K562 (cell line): Measurements from ENCODE around the gene GOLGA6L9. TPM values are rescaled to one million over a fixed set of nuclear protein-coding genes. Genes with fewer than 3 reads are reported as not detected.
A peak's percentile ranks its signal among the peaks of the same experiment; 100 is the strongest.
"Not testable (repeated sequence)": the region's sequence is repeated elsewhere in the genome, so short reads cannot be mapped to it uniquely, and the experiment has no call there.

Experiments used
- ATAC-seq: fragments of 200-7000 bp; cut with Tn5 transposase; 3 replicates; pipeline ENCODE4 v1.9.1; 2020; ENCODE audit warnings: moderate library complexity
- BruUV-seq: library from RNA; stranded (reverse); fragments of 400-500 nt; replicated peaks from 2 replicates; lab custom pipeline; 2021; lab: Mats Ljungman, UMichigan
- CTCF ChIA-PET: fragments of 300-600 bp; formaldehyde crosslinking; extraction: SDS; loops from one replicate; lab custom pipeline; 2021; ENCODE audit warnings: low intra/inter-chr PET ratio; lab: Yijun Ruan, JAX
- POLR2A ChIA-PET: fragments of 300-600, 350-650 bp; sonication (Branson Sonifier 250); formaldehyde crosslinking; extraction: SDS; loops from one replicate; lab custom pipeline; 2021; ENCODE audit warnings: antibody characterized with exemption, inconsistent platforms; lab: Yijun Ruan, JAX
- DNase-seq, 4 experiments: peaks; one replicate each; pipeline versions ENCODE4 v3.0.0 to v3.0.0-alpha.2; 2011 to 2018; ENCODE audit warnings: low spot score in 3 of 4, mixed read lengths in 3 of 4; ENCODE audit errors: extremely low read depth in 1 of 4
- FAIRE-seq: peaks from 2 replicates; lab custom pipeline; 2011; peaks lifted over from hg19 to GRCh38; lab: Jason Lieb, UNC
- H2AFZ ChIP-seq: 2 replicates; pipeline ENCODE4 v1.6.0; 2011; ENCODE audit warnings: low read depth, low read length, control low read depth, inconsistent platforms
- H3K27ac ChIP-seq: fragments of 200-600 bp; 3 replicates; pipeline ENCODE4 v1.8.0; 2011; ENCODE audit warnings: low read depth, mild to moderate bottlenecking, control low read depth, inconsistent platforms, low read length, moderate library complexity, mixed read lengths; ENCODE audit errors: extremely low read depth
- H3K27me3 ChIP-seq, 2 experiments: fragments of 300-600 bp in 1 of 2; 2 replicates in 1 of 2; 3 replicates in 1 of 2; pipeline versions ENCODE4 v1.6.0 to v1.8.0; 2011; ENCODE audit warnings: inconsistent platforms in 2 of 2, low read length in 2 of 2, mild to moderate bottlenecking in 1 of 2, mixed read lengths in 1 of 2, moderate library complexity in 1 of 2; ENCODE audit not compliant: control insufficient read depth in 2 of 2, insufficient read depth in 2 of 2
- H3K36me3 ChIP-seq: fragments of 300-600 bp; 3 replicates; pipeline ENCODE4 v1.8.0; 2011; ENCODE audit warnings: mild to moderate bottlenecking, low read length, inconsistent platforms; ENCODE audit not compliant: control insufficient read depth, insufficient read depth
- H3K4me1 ChIP-seq, 2 experiments: fragments of 200-600 bp in 1 of 2; replicated peaks in 1 of 2; 2 replicates in 1 of 2; 3 replicates in 1 of 2; pipeline versions ENCODE4 v1.5.1 to v1.8.0; 2011; ENCODE audit warnings: inconsistent platforms in 2 of 2, low read length in 2 of 2, mild to moderate bottlenecking in 1 of 2, mixed read lengths in 1 of 2, moderate library complexity in 1 of 2; ENCODE audit not compliant: control insufficient read depth in 2 of 2, insufficient read depth in 2 of 2
- H3K4me2 ChIP-seq: 2 replicates; pipeline ENCODE4 v1.6.1; 2011; ENCODE audit warnings: low read length, control low read depth, inconsistent platforms, mixed read lengths; ENCODE audit not compliant: insufficient read depth
- H3K4me3 ChIP-seq: fragments of 200-600 bp; sonication (generic), shearing (Covaris generic); 2 replicates; pipeline ENCODE4 v1.5.1; 2016; ENCODE audit warnings: control low read depth, inconsistent platforms
- H3K79me2 ChIP-seq: fragments of 200-600 bp; 3 replicates; pipeline ENCODE4 v1.8.0; 2011; ENCODE audit warnings: low read length, inconsistent platforms; ENCODE audit not compliant: control insufficient read depth, insufficient read depth
- H3K9ac ChIP-seq, 2 experiments: 2 replicates each; pipeline versions ENCODE4 v1.6.0 to v1.6.1; 2011; ENCODE audit warnings: low read depth in 2 of 2, low read length in 2 of 2, control low read depth in 1 of 2, inconsistent platforms in 1 of 2, mild to moderate bottlenecking in 1 of 2, mixed read lengths in 1 of 2; ENCODE audit not compliant: insufficient read depth in 1 of 2
- H3K9me1 ChIP-seq: one replicate; pipeline ENCODE4 v1.6.0; 2011; ENCODE audit warnings: inconsistent platforms, mild to moderate bottlenecking, low read length, moderate library complexity; ENCODE audit not compliant: control insufficient read depth, insufficient read depth
- H3K9me3 ChIP-seq: replicated peaks from 2 replicates; pipeline ENCODE4 v1.5.1; 2011; ENCODE audit warnings: low read depth, low read length, inconsistent platforms; ENCODE audit not compliant: control insufficient read depth, insufficient read depth
- H4K20me1 ChIP-seq: replicated peaks from 2 replicates; pipeline ENCODE4 v1.6.1; 2011; ENCODE audit warnings: low read length, inconsistent platforms, mixed read lengths; ENCODE audit not compliant: control insufficient read depth, insufficient read depth
- L3MBTL2 ChIP-seq: fragments of 450-650 bp; IDR thresholded peaks from 2 replicates; pipeline ENCODE4 v1.6.1; 2016; ENCODE audit warnings: mild to moderate bottlenecking, moderate library complexity
- WGBS: fragments of 100-300 bp; shearing (Covaris generic); methylation state at CpG from one replicate; pipeline ENCODE4 v1.1.6; 2016; ENCODE audit warnings: low coverage, mixed read lengths; ENCODE audit not compliant: insufficient coverage; ENCODE audit errors: missing lambda C conversion rate; 5-methylcytosine and 5-hydroxymethylcytosine counted together
- in situ Hi-C: fragments of 300-500 bp; cut with MboI; formaldehyde crosslinking; loops from 4 replicates; pipeline ENCODE4 v1.15.0; 2018; ENCODE audit warnings: inconsistent platforms, mixed read lengths
- intact Hi-C: fragments of 100-400 bp; cut with micrococcal nuclease; formaldehyde crosslinking; loops from 2 replicates; pipeline ENCODE4 v1.14.2; 2022
- polyA plus RNA-seq, 8 experiments: library from polyadenylated mRNA; depleted of rRNA in 4 of 8; stranded (reverse) in 5 of 8; unstranded in 3 of 8; fragments of >200 nt; fragmentation: Nextera tagmentation in 2 of 8; fragmentation: Illumina TruSeq in 1 of 8; extraction: Ambion mirVana in 2 of 8; extraction: Trizol in 1 of 8; gene quantifications; 2 replicates each; pipeline versions ENCODE4 v1.2.1 to v1.2.3, GENCODE V29; 2011 to 2014; ENCODE audit warnings: inconsistent platforms in 1 of 8, missing spikeins in 1 of 8
- total RNA-seq, 7 experiments: library from RNA; depleted of rRNA in 6 of 7; stranded (reverse); fragments of >200 nt in 6 of 7; fragmentation: Illumina TruSeq in 2 of 7; extraction: Trizol in 2 of 7; gene quantifications; 2 replicates each; pipeline versions ENCODE4 v1.2.1 to v1.2.3, GENCODE V29; 2011 to 2021; ENCODE audit warnings: low replicate concordance in 1 of 7
- TF ChIP-seq, protein P1 (sequence below): fragments of 450-650 bp; IDR thresholded peaks from 2 replicates; pipeline ENCODE4 v1.6.1; 2016; ENCODE audit warnings: mild to moderate bottlenecking, moderate library complexity
- TF ChIP-seq, protein P2 (sequence below), 2 experiments: fragments of 450-650 bp; conservative IDR thresholded peaks; 2 replicates each; pipeline ENCODE4 v1.6.1; 2017; ENCODE audit warnings: mild to moderate bottlenecking in 2 of 2, moderate library complexity in 2 of 2

GOLGA6L9 gene
- total and polyA plus RNA-seq, 9 of the 15 experiments (the other 6 are each of a cell fraction or from before 2014, with no cell fraction given) = 1.1 to 11.4 (median 5.8) TPM

DNA sequence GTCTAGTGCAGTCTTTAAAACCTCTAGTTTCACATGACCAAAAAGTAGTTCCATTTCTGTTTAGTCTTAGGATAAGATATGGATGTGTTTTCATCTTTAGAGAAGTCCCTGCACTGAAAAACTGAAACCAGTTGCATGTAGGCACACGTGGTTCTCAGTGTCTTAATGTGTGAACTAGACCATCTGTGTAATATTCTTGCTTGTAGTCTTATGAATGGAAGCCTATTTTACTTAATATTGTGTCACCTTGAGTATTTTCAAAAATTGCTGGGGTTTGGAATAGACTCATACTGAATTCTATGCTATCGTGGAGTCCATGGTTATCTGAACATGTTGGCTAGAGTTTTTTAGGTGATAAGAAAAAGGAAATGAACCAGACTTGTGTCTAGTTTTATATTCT is 23.4 kb upstream of the GOLGA6L9 start:
- Histone ChIP-seq H3K27ac (peak overlapping the region; percentile 49; the same call in 1 of the 3 replicates), H3K36me3 (peaks cover 17% of the 10 kb centered on the region; the same call in 2 of the 3 replicates), H3K4me2 (peak overlapping the region; percentile 15; the same call in 1 of the 2 replicates), H3K9ac (peak overlapping the region in 1 of 2 experiments; percentile 2; a peak in 1 of 4 replicates)
- H3K4me1 ChIP-seq, H2AFZ ChIP-seq, BruUV-seq, H3K4me3 ChIP-seq, FAIRE-seq, in situ Hi-C loops, H3K27me3 ChIP-seq, DNase-seq, H3K9me1 ChIP-seq, POLR2A ChIA-PET, H4K20me1 ChIP-seq, intact Hi-C loops, H3K79me2 ChIP-seq, H3K9me3 ChIP-seq: not testable (repeated sequence)
- TF ChIP-seq L3MBTL2 = 0 out of 2 replicates have a peak, but pooled peaks have one; percentile 38
- TF ChIP-seq, protein P1, sequence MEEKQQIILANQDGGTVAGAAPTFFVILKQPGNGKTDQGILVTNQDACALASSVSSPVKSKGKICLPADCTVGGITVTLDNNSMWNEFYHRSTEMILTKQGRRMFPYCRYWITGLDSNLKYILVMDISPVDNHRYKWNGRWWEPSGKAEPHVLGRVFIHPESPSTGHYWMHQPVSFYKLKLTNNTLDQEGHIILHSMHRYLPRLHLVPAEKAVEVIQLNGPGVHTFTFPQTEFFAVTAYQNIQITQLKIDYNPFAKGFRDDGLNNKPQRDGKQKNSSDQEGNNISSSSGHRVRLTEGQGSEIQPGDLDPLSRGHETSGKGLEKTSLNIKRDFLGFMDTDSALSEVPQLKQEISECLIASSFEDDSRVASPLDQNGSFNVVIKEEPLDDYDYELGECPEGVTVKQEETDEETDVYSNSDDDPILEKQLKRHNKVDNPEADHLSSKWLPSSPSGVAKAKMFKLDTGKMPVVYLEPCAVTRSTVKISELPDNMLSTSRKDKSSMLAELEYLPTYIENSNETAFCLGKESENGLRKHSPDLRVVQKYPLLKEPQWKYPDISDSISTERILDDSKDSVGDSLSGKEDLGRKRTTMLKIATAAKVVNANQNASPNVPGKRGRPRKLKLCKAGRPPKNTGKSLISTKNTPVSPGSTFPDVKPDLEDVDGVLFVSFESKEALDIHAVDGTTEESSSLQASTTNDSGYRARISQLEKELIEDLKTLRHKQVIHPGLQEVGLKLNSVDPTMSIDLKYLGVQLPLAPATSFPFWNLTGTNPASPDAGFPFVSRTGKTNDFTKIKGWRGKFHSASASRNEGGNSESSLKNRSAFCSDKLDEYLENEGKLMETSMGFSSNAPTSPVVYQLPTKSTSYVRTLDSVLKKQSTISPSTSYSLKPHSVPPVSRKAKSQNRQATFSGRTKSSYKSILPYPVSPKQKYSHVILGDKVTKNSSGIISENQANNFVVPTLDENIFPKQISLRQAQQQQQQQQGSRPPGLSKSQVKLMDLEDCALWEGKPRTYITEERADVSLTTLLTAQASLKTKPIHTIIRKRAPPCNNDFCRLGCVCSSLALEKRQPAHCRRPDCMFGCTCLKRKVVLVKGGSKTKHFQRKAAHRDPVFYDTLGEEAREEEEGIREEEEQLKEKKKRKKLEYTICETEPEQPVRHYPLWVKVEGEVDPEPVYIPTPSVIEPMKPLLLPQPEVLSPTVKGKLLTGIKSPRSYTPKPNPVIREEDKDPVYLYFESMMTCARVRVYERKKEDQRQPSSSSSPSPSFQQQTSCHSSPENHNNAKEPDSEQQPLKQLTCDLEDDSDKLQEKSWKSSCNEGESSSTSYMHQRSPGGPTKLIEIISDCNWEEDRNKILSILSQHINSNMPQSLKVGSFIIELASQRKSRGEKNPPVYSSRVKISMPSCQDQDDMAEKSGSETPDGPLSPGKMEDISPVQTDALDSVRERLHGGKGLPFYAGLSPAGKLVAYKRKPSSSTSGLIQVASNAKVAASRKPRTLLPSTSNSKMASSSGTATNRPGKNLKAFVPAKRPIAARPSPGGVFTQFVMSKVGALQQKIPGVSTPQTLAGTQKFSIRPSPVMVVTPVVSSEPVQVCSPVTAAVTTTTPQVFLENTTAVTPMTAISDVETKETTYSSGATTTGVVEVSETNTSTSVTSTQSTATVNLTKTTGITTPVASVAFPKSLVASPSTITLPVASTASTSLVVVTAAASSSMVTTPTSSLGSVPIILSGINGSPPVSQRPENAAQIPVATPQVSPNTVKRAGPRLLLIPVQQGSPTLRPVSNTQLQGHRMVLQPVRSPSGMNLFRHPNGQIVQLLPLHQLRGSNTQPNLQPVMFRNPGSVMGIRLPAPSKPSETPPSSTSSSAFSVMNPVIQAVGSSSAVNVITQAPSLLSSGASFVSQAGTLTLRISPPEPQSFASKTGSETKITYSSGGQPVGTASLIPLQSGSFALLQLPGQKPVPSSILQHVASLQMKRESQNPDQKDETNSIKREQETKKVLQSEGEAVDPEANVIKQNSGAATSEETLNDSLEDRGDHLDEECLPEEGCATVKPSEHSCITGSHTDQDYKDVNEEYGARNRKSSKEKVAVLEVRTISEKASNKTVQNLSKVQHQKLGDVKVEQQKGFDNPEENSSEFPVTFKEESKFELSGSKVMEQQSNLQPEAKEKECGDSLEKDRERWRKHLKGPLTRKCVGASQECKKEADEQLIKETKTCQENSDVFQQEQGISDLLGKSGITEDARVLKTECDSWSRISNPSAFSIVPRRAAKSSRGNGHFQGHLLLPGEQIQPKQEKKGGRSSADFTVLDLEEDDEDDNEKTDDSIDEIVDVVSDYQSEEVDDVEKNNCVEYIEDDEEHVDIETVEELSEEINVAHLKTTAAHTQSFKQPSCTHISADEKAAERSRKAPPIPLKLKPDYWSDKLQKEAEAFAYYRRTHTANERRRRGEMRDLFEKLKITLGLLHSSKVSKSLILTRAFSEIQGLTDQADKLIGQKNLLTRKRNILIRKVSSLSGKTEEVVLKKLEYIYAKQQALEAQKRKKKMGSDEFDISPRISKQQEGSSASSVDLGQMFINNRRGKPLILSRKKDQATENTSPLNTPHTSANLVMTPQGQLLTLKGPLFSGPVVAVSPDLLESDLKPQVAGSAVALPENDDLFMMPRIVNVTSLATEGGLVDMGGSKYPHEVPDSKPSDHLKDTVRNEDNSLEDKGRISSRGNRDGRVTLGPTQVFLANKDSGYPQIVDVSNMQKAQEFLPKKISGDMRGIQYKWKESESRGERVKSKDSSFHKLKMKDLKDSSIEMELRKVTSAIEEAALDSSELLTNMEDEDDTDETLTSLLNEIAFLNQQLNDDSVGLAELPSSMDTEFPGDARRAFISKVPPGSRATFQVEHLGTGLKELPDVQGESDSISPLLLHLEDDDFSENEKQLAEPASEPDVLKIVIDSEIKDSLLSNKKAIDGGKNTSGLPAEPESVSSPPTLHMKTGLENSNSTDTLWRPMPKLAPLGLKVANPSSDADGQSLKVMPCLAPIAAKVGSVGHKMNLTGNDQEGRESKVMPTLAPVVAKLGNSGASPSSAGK = 0 out of 2 replicates have a peak, but pooled peaks have one; percentile 29
- TF ChIP-seq, protein P2, sequence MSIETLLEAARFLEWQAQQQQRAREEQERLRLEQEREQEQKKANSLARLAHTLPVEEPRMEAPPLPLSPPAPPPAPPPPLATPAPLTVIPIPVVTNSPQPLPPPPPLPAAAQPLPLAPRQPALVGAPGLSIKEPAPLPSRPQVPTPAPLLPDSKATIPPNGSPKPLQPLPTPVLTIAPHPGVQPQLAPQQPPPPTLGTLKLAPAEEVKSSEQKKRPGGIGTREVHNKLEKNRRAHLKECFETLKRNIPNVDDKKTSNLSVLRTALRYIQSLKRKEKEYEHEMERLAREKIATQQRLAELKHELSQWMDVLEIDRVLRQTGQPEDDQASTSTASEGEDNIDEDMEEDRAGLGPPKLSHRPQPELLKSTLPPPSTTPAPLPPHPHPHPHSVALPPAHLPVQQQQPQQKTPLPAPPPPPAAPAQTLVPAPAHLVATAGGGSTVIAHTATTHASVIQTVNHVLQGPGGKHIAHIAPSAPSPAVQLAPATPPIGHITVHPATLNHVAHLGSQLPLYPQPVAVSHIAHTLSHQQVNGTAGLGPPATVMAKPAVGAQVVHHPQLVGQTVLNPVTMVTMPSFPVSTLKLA (conservative IDR thresholded peaks at IDR 0.05) = 0 out of 4 replicates have a peak, but pooled peaks of 1 of the 2 experiments have one; percentile 28
- CTCF ChIA-PET = interaction anchor here (0.6 to 0.7 kb wide), 2 partner anchors 796 to 1074 kb away, joined by 3 to 5 read pairs; no protein-coding TSS in a partner anchor
- WGBS = 5% methylated on average over 2 of the region's 2 CpGs
- ATAC-seq = peak; percentile 36
